ENCODE data around the gene FAM118A.
"Not testable (repeated sequence)": the region's sequence is repeated elsewhere in the genome, so short reads cannot be mapped to it uniquely, and the experiment has no call there.

FAM118A gene

DNA sequence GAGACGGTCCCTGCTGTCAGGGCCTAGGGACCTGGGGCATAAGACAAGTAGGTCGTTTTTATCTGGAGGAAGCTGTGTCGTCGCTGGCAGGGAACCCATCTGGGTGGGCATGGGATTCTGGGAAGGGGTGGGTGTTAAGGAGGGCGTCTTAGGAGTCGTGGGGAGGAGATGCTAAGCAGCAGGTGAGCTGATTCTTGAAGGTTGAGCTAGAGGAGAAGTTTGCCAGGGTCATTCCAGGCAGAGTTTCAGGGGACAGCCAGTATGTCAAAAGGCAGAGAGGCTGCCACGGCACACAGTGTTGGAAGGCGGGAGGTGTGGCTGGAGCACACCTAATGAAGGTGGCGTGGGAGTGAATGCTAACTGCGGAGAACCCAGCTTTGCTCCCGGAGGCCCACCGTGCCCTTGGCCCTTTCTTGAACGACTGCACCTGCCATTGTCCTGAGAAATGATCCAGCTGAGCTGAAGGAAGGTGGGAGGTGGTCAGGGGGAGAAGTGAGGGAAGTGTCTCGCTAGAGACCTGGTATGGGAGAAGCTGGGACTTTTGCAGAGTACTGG lies 1.3 kb downstream of the FAM118A start:
- no peak for FAIRE-seq

DNA sequence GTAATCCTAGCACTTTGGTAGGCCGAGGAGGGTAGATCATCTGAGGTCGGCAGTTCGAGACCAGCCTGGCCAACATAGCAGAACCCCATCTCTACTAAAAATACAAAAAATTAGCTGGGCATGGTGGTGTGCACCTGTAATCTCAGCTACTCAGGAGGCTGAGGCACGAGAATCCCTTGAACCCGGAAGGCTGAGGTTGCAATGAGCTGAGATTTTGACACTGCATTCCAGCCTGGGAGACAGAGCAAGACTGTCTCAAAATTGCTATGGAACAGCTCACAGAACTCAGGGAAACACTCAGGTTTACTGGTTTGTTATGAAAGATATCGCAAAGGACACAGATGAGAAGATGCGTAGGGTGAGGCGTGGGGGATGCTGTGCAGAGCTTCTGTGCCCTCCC lies 2.7 kb downstream of the FAM118A start:
- no peak for FAIRE-seq

DNA sequence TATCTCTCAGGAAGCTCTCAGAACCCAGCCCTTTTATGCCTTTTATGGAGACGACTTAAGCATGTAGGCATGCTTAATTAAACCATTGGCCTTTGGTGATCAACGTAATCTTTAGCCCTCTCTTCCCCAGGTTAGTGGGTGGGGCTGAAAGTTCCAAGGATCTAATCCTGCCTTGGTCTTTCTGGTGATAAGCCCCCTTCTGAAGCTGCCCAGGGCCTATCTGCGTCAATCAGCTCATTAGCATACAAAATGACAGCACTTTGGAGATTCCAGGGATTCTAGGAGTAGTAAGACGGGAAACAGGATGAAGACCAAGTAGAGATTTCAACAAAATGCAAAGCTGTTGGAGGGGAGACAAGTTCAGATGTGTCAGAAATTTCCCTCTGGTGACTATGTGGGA lies 3.1 kb downstream of the FAM118A start:
- no peak for FAIRE-seq

DNA sequence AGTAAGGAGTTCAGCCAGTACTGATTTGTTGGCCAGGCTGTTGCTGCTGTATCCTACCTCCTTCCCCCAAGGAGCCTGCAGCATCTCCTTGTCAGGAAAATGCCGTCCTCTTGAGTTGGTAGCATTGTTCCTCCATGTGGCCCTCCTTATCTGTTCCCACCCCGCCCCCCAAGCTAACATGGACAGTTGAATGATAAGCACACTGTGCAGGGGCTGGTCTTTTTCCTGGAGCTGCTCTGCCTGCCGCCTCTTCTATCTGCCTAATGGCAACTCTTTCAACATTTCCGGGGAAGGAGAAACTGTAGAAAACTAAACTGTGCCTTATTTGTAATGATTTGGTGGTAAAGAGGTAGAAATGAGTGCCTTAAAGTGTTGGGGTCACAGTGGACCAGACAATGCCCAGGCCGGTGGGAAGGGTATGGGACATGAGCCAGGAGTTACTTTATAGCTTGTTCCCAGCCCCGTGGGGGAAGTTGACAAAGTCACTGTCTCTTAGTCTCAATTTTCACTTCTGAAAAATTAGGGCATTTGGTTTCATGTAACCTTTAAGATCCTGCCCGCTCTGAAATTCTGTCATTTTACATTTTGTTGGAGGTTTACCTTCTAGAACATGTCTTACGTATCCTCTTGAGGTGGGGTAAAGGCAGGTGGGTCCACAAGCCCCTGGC lies 4.5 kb downstream of the FAM118A start:
- FAIRE-seq, result no peak

DNA sequence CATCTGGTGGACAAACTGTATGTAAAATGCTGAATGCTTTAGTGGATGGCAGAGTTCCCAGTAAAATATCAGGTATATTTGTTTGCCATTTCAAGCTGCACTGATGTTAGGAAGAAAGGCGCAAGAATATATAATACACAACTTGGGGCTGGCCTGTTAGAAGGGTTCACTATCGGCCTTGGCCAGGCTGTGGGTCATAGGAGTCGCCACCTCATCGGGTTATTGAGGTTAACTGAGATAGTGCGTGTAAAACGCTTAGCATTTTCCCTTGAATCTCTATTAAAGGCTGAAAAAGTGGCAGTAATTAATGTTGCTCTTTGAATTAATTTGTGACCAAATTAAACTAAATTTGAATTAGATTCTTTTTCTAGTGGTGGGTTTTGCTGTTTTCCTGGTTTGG lies 5.1 kb downstream of the FAM118A start:
- no peak for FAIRE-seq

DNA sequence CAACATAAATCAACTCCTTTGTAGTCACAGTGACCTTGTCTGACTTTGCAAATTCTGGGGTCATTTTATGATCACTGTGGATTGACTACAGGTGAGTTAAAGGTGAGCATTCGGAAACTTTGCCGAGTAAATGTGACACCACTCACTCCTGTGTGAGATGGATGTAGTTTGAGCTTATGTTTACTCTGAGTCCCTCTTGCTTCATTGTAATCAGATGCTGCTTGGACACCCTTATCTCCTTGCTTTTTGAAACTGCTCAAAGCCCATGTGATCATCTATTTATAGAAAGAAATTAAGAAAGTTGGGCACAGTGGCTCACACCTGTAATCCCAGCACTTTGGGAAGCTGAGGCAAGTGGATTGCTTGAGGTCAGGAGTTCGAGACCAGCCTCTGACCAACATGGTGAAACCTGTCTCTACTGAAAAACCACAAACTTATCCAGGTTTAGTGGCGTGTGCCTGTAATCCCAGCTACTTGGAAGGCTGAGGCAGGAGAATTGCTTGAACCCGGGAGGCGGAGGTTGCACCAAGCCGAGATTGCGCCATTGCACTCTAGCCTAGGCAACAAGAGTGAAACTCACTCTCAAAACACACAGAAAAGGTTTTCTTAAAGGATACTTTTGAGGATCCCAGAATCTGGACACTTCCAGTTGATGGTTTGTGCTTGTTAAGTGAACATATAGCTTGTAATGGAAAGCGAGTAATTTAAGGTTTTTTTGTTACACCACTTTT lies 7.2 kb downstream of the FAM118A start:
- FAIRE-seq, result no peak

DNA sequence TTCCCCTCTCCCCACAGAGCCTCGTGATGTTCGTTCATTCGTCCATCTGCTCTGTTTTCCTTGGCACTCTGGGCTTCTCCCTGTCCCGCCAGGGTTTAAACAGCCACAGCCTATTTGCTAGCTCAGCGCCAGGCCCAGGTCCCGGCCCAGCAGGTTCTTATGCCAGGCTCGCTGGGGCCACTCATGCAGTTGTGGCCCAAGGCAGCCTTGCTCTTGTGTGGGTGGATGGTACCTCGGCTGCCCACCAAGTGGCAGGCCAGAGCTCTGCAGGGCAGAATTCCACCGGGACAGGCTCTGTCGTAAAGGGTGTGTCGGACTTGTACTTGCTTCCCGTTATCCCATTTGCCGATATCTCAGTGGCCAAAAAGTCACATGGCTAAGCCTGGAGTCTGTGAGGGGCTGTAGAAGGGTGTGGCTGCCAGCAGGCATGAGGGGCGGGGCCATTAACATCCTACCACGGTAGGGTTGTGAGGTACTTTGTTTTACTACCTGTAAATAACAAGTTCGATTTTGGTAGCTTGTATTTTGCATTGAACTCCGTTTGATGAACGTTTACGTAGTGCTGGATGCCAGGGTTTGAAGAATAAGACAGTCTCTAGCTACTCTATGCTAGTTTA lies 7.9 kb downstream of the FAM118A start:
- FAIRE-seq, result no peak

DNA sequence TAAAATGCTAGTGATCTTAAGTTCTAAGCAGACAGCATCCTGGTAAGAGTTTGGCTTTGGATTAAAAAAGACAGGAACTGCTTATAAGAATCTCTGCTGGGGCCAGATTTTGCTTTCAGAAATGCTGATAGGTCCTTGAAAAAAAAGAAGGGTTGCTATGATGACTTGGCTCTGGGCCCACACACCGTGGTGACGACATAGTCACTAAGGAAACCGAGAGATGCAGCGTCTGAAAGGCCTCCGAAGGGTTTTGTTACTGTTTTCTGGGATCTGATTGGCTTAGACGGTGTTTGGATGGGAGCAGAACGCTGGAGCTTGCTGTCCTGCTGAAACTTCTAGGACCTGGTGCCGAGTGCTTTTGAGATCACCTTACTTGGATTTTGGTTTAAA lies 8.4 kb downstream of the FAM118A start:
- no peak for FAIRE-seq

DNA sequence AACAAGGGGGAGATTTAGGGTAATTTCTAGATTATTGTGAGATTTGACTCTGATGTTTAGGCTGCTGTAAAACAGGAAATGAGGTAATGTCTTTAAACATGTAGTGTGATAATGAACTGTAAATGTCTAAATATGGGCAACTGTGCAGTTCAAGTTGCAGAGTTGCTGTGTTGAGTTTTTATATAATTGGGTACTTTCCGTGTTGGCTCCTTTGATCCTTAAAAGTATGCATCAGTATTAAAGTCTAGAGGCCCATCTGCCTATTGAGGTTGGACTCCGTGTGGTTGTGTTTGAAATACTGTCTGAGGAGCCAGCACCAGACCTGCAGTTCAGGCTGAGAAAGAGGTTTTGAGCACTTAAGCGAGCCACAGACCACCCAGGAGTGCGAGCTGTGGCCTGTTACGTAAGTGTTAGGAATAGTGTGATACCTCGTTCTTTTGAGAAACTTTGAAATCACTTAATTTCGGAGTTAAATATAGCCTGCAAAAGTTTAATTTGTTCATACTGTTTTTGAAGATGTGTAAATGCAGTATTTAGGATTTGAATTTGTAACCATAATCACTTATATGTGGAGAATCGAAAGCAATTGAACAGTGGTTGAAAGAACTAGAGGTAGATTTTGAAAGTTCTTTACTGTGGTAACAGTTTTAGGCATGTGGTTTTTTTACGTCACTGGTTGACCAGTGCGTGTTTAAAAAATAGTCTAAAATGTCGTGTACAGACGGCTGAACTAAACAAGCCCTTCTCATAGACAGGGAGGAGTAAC lies 9.0 kb downstream of the FAM118A start:
- FAIRE-seq, result no peak

DNA sequence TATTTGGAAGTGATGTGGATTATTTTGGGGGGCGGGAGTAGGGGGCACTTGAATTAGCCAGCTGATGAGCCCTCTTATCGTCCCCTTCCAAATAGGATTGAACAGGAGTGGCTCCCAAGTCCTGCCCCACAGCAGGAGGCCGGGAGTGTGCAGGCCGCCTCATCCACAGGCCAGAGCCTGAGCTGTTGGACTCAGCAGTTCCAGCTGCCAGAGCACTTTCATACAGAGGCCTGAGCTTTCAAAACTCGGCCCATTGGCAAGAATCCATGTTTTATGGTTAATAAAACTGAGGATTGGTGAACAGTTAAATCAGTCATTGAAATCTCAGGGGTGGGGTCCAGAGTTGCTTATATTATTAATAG lies 9.6 kb downstream of the FAM118A start:
- no peak for FAIRE-seq

DNA sequence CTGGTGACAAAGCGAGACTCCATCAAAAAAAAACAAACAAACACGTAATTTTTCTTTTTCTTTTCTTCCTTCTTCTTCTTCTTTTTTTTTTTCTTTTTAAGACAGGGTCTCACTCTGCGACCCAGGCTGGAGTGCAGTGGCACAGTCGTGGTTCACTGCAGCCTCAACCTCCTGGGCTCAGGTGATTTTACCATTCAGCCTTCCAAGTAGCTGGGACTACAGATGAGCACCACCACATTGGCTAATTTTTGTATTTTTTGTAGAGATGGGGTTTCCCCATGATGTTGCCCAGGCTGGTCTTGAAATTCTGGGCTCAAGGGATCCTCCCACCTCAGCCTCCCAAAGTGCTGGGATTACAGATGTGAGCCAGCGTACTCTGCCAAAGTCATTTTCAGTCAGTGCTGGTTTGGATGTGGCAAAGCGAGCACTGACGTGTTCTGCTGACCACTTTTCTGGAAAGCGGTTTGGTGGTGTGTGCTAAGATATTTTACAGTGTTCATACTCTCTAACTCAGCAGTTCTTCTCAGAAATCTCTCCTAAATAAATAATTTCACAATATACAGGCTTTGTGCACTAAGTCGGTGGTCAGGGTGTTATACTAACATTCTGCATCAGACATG lies 10.7 kb downstream of the FAM118A start:
- no peak for FAIRE-seq

DNA sequence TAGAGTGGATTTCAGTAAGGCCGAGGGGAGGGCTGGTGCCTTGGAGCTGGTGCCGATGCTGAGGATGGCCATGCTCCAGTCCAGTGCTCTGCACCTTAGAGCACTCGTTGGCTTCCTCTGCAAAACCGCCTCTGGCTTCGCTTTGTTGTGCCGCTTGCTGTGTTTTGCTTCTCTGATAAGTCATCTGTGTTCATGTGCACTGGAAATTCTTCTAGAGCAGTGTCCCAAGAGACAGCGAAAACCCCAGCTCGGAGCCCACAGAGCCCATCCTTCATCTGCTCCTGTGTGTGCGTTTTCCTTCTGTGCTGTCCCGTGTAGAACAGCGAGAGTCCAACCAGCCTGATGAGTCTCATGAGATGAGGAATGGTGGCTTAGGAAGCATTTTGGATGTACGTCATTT lies 12.1 kb downstream of the FAM118A start:
- no peak for FAIRE-seq

DNA sequence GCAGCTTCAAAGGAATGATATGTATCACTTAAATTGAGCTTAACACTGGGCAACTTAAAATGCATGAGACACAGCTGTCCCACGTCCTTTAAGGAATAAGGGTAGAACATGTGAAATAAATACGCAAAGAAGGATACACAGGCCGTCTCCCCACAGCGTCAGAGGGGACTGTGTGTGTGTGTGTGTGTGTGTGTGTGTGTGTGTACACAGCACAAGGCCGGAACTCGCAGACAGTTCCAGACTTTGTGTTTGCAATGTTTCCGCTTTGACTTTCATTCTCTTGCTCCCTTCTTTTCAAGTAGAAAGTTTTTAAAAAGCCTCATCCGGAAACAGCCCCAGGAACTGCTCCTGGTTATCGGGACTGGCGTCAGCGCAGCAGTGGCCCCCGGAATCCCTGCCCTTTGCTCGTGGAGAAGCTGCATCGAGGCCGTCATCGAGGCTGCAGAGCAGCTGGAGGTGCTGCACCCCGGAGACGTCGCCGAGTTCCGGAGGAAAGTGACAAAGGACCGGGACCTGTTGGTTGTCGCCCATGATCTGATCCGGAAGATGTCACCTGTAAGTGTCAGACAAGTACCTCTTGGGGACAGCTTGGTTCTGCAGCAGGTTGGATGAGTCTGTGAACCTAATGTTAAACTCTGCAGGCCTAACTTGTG lies 13.3 kb downstream of the FAM118A start:
- no peak for FAIRE-seq

DNA sequence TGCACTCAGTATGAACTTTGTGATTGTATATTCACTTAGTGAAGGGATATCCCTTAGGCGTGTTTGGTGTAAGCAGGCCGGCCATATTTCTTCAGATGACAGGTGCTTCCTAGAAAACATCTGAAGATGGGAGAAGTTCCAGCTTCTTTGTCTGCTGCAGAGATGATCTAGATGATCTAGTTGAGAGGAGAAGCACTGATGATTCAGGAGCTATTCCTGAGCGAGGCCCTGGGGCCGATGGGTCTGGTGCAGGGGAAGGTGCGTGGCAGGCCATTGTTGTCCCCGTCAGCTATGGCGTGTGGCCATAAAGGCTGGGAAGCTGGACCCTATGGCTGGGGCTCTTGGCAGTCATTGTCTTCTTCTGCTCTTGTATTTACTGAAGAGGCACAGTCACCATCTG lies 14.0 kb downstream of the FAM118A start:
- no peak for FAIRE-seq

DNA sequence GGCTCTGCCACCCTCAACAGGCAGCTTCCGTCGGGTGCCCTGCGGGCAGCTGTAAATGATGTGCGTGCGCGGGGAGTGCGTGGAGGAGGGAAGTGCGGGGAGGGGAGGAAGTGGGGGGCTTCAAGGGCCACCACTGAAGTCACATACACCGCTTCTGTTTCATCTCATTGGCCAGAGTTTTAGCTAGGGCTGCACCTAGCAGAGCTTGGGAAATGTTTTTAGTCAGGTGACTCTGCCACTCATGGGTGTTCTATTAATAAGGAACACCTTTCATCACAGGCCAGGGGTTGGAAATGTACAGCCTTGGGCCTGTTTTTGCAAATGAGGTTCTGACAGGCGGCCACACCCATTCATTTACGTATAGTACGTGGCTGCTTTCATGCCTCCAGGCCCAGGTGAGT lies 14.6 kb downstream of the FAM118A start:
- no peak for FAIRE-seq

DNA sequence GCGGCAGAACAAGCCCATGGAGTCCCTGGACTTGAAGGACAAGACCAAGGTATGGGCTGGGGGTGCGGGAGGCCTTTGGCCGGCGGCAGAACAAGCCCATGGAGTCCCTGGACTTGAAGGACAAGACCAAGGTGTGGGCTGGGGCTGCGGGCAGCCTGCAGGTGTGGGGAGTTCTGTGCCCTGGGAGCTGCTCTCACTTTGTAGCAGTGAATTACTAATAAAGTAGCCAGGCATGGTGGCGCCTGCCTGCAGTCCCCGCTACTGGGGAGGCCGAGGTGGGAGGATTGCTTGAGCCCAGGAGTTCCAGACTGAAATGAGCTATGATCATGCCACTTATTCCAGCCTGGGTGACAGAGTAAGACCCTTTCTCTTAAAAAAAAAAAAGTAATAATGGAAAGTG lies 18.5 kb downstream of the FAM118A start:
- not testable (repeated sequence) for FAIRE-seq

DNA sequence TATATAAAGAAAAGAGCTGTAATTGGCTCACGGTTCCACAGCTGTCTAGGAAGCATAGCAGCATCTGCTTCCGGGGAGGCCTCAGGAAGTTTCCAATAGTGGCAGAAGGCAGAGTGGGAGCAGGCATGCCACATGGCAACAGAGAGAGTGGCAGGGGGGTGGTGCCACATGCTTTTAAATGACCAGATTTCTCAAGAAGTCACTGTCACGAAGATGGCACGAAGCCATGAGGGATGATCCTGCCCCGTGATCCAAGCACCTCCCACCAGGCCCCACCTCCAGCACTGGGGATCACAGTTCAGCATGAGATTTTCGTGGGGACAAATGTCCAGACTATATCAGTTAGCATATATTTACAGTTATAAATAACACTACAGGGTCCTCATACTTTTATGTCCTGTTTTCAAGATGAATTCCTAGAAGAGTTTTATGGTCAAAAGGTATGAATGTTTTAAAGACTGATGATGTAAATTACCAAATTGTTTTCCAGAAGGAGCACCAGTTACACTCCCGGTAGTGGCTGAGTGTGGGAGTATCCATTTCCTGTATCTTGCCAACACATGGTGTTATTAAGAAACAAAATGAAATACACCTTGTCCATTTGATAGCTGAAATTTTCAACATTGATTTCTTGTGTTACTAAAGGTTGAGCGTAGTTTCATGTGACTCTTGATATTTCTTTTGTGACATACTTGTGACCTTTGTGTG lies 19.2 kb downstream of the FAM118A start:
- no peak for FAIRE-seq

DNA sequence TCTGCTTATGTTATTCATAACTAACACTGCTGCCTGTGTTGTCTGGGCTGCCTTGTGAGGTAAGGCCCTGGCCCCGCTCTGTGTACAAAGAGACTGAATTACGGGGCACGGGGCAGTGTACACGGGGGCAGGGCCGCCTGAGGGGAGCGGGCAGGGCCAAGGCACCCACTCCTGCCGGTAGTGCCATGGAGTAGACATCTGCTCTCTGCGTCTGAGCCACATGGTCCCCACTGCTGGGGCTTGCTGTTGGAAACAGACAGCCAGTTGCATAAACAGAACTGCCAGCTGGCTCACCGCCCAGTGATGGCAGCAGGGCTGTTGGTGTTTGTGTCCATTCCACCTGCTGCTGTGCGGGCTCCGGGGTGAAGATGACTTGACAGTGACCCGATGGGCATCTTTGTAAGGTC lies 19.8 kb downstream of the FAM118A start:
- no peak for FAIRE-seq

DNA sequence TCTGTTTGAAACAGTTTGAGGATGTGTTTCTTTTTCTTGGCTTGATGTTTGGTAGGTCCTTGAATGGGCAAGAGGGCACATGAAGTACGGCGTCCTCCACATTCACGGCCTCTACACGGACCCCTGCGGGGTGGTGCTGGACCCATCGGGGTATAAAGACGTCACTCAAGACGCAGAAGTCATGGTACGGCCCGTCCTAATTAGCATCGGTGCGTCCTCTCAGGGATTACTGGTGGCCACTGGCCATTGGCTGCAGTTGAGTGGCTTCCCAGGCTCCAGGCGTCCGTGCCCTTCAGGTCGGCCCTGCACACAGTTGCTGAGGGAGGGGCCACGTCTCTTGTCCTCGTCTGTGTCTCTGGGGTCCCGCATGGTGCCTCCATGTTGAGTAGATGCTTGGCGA lies 20.8 kb downstream of the FAM118A start:
- FAIRE-seq, result no peak

DNA sequence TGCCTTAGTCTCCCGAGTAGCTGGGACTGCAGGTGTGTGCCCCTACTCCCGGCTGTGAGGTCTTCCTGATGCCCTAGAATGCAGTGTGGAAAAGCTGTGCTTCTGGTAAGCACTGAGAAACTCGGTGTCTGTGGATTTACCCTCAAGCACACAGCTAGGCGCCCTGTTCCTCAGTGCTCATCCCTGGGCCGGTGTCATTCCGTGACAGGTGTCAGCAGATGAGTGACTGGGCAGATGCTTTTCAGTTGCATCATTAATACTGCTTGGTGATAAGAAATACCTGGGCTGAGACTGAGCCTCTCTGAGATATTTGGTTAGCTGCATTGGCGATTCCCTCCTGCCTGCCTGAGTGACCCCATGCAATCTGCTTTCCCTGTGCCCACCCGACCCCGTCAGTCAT lies 21.8 kb downstream of the FAM118A start:
- no peak for FAIRE-seq

DNA sequence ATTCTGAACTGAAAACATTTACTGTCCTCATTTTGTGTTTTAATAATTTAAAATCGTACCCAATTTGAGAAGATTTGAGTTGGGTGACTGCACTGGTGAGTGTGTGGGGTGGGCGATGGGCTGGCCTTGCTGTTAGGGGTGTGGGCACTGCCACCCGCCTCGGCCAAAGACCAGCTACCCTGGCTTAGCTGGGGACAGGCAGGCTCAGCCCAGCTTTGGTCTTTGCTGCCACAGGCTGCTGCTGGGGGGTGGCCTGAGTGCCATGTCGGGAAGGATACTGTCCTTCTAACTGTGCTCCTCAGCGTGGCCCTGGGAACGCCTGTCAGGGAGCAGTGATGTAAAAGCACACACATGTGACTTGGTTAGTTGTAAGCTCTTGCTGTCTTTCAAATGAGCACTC lies 22.3 kb downstream of the FAM118A start:
- FAIRE-seq, result no peak

DNA sequence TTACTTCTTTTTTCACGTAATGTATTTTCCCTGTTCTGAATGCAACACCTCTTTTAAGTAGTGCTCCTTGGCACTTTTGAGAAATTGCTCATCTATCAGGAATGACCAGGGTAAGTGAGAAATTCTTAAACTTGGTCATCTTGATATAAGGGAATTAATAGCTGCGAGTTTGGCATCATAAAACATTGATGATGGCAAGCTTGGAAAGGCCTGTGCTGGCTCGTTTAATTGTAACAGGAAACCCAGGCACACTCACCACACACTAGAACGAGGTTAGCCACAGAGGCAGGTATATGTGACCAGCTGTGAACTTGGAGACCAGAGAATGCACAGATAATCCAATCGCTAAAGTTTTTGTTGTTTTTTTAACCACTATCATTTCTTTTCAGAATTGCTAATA lies 24.3 kb downstream of the FAM118A start:
- no peak for FAIRE-seq

Data from A204.1 (cell line).